22Rv1 (cell line): ENCODE results near the gene LARP1.

ENCODE experiments used
- H3K27ac ChIP-seq: fragments of 450-650 bp; 2 replicates; pipeline ENCODE4 v1.5.1; 2017
- CTCF ChIP-seq: fragments of 450-650 bp; IDR thresholded peaks from 2 replicates; pipeline ENCODE4 v1.5.1; 2017; ENCODE audit warnings: mild to moderate bottlenecking
- ZFX ChIP-seq: fragments of 450-650 bp; IDR thresholded peaks from 2 replicates; pipeline ENCODE4 v1.6.1; 2017; ENCODE audit warnings: antibody characterized with exemption, borderline replicate concordance

The LARP1 gene

GRCh38 chr5:154865466-154866184, 110.4 kb downstream of the LARP1 start:
- no peak for TF ChIP-seq ZFX
- no peak overlapping the region for H3K27ac ChIP-seq

- TF ChIP-seq ZFX: no peak
- TF ChIP-seq CTCF: no peak
- no peak overlapping the region for H3K27ac ChIP-seq
Observed at GRCh38 chr5:154866841-154867240, 111.7 kb downstream of the LARP1 start.
